ENCODE measurements around the gene ZNF333.

Gene ZNF333

DNA sequence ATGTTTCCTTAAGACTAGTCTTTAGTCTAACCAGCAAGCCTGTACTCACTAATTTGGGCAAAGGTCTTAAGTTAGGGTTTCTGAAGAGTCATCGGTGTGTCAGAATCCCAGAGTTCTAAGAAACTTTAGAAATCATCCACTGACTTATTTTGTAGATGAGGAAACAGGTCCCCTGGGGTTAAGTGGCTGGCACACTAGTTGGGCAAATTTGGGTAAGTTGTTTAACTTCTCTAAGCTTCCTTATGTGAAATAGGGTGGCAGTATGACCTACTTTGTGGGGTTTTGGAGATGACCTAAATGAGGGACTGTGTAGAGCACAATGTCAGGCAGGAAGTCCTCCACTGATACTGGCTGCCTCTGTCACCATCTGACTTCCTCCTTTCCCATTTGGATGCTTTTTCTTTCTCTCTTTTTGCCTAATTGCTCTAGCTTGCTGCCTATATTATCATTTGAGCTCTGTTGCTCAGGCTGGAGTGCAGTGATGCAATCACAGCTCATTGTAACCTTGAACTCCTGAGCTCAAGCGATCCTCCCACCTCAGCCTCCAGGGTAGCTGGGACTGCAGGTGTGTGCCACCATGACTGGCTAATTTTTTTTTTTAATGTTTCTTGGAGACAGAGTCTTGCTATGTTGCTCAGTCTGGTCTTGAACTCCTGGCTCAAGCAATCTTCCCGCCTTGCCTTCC lies 17.5 kb upstream of the ZNF333 start:
- Histone ChIP-seq H3K36me3 (no peaks in the 10 kb centered on the region), H3K27me3 (ENCODE audit: insufficient read depth, low read depth, severe bottlenecking) (peaks cover 95% of the 10 kb centered on the region), H3K9me3 (ENCODE audit: severe bottlenecking) (peaks cover 4% of the 10 kb centered on the region), H3K4me3 (ENCODE audit: low read depth, low read length) (no peak overlapping the region), H3K27ac (no peak overlapping the region)
- TF ChIP-seq, protein P1, sequence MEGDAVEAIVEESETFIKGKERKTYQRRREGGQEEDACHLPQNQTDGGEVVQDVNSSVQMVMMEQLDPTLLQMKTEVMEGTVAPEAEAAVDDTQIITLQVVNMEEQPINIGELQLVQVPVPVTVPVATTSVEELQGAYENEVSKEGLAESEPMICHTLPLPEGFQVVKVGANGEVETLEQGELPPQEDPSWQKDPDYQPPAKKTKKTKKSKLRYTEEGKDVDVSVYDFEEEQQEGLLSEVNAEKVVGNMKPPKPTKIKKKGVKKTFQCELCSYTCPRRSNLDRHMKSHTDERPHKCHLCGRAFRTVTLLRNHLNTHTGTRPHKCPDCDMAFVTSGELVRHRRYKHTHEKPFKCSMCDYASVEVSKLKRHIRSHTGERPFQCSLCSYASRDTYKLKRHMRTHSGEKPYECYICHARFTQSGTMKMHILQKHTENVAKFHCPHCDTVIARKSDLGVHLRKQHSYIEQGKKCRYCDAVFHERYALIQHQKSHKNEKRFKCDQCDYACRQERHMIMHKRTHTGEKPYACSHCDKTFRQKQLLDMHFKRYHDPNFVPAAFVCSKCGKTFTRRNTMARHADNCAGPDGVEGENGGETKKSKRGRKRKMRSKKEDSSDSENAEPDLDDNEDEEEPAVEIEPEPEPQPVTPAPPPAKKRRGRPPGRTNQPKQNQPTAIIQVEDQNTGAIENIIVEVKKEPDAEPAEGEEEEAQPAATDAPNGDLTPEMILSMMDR (IDR thresholded peaks at IDR 0.05; ENCODE audit: low read depth, low read length), result no peak
- no peak for DNase-seq

DNA sequence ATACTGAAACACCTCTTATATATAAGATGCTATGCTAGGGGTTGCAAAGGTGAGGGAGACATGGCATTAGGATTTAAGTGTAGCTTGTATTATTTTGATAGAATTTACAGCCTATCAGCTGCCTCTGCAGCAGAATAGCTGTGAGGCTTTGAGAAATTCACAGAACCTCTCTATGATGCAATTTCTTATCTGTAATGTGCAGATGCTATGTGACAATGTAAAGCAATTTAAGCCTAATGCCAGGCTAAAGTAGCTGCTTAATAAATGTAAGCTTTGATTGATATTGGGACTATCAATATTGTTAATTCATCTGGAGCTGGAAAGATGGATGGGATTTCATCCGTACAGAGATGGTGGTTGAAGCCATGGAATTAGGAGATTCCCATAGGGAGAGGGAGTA lies 16.8 kb upstream of the ZNF333 start:
- no peak for DNase-seq
- Histone ChIP-seq H3K9me3 (ENCODE audit: severe bottlenecking) (peaks cover 4% of the 10 kb centered on the region), H3K4me3 (ENCODE audit: low read depth, low read length) (no peak overlapping the region), H3K27me3 (ENCODE audit: insufficient read depth, low read depth, severe bottlenecking) (peaks cover 97% of the 10 kb centered on the region), H3K27ac (no peak overlapping the region), H3K36me3 (no peaks in the 10 kb centered on the region)
- TF ChIP-seq, protein P1 (IDR thresholded peaks at IDR 0.05; ENCODE audit: low read depth, low read length), result no peak

DNA sequence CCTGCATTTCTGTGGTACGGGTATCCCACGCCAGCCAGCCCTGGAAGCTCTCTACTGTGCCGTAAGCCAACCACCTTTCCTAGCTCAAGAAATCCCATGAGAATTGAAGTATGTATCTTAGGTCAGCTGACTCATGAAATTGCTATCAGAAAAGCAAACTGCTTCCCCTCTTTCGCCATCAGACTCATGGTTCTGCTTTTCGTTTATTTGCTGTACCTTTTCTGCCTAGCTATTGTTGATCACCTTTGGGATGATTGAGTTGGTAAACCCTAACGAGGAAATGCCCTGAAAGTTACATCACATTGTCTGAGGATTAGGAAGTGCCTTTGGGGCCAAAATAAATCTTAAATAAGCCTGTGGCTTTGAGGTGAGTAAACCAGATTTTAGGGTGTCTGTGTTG lies 15.1 kb upstream of the ZNF333 start, which contains the start of gene ADGRE3:
Gene ADGRE3 (minus strand): TSS at position 81 of the 400 bp plus-strand sequence. CDS start 74 bp downstream, at position 7.
- TF ChIP-seq, protein P1 (IDR thresholded peaks at IDR 0.05; ENCODE audit: low read depth, low read length), result no peak
- no peaks in the 10 kb centered on the region for H3K36me3 ChIP-seq
- H3K27ac ChIP-seq, result no peak within 1 kb of the TSS
- no peak within 1 kb of the TSS for H3K4me3 ChIP-seq (ENCODE audit: low read depth, low read length)
- peaks cover 4% of the 10 kb centered on the region for H3K9me3 ChIP-seq (ENCODE audit: severe bottlenecking)
- no peak for DNase-seq
- peaks cover 94% of the 10 kb centered on the region for H3K27me3 ChIP-seq (ENCODE audit: insufficient read depth, low read depth, severe bottlenecking)

DNA sequence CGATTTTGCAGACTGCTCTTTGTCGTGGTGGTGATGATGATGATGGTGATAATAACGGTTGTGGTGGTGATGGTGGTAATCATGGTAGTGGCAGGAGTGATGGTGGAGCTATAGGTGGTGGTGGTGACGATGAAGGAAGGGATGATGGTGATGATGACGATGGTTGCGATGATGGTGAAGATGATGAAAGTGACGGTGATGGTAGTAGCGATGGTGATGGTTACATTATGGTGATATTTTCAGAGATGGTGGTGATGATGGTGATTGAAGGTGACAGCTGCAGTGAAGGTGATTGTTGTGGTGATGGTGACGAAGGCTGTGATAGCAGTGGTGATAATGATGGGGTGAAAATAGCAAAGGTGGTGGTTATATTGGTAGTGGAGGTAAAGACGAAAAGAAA lies 13.1 kb upstream of the ZNF333 start:
- DNase-seq, result no peak
- peaks cover 3% of the 10 kb centered on the region for H3K9me3 ChIP-seq (ENCODE audit: severe bottlenecking)
- TF ChIP-seq, protein P1 (IDR thresholded peaks at IDR 0.05; ENCODE audit: low read depth, low read length), result no peak
- no peaks in the 10 kb centered on the region for H3K36me3 ChIP-seq
- H3K27me3 ChIP-seq (ENCODE audit: insufficient read depth, low read depth, severe bottlenecking), result peaks cover 92% of the 10 kb centered on the region
- H3K27ac ChIP-seq, result no peak overlapping the region
- no peak overlapping the region for H3K4me3 ChIP-seq (ENCODE audit: low read depth, low read length)

DNA sequence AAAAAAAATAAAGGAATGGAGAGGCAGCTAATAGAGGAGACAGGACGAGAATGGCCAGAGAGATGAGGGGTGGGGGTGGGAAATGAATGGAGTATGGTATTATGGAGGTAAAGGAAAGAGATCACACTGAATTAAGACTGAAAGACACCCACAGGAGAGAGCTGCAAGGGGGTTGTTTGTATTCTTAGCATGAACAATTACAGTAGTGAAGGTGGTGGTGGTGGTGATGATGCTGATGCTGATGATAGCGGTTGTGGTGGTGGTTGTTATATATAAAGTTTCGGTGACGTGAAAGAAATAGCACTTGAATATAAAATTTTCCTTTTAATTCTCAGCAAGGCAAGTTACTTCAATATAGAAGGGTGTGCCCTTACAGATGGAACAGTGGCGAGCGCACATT lies 12.4 kb upstream of the ZNF333 start:
- H3K36me3 ChIP-seq, result no peaks in the 10 kb centered on the region
- no peak overlapping the region for H3K4me3 ChIP-seq (ENCODE audit: low read depth, low read length)
- no peak overlapping the region for H3K27ac ChIP-seq
- DNase-seq, result no peak
- H3K9me3 ChIP-seq (ENCODE audit: severe bottlenecking), result peaks cover 3% of the 10 kb centered on the region
- H3K27me3 ChIP-seq (ENCODE audit: insufficient read depth, low read depth, severe bottlenecking), result peaks cover 85% of the 10 kb centered on the region
- TF ChIP-seq, protein P1 (IDR thresholded peaks at IDR 0.05; ENCODE audit: low read depth, low read length), result no peak

DNA sequence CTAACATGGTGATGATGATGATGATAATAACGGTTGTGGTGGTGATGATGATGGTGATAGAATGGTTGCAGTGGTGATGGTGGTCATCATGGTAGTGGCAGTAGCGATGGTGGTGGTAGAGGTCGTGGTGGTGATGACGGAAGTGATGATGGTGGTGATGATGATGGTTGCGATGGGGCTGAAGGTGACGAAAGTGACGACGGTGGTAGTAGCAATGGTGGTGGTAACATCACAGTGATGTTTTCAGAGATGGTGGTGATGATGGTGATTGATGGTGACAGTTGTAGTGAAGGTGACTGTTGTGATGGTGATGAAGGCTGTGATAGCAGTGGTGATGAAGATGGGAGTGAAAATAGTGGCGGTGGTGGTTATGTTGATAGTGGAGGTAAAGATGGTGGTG lies 11.6 kb upstream of the ZNF333 start:
- TF ChIP-seq, protein P1 (IDR thresholded peaks at IDR 0.05; ENCODE audit: low read depth, low read length), result no peak
- H3K27me3 ChIP-seq (ENCODE audit: insufficient read depth, low read depth, severe bottlenecking), result peaks cover 83% of the 10 kb centered on the region
- H3K27ac ChIP-seq, result no peak overlapping the region

More for the DNA sequence above, 11.6 kb upstream of the ZNF333 start:
- H3K36me3 ChIP-seq, result no peaks in the 10 kb centered on the region
- H3K4me3 ChIP-seq (ENCODE audit: low read depth, low read length), result no peak overlapping the region
- H3K9me3 ChIP-seq (ENCODE audit: severe bottlenecking), result peaks cover 3% of the 10 kb centered on the region
- DNase-seq, result no peak

All from WERI-Rb-1 (cell line).